Astrocyte (in vitro differentiated cells and primary cell): Measurements from ENCODE around the gene KIAA1328. TPM values are rescaled to one million over a fixed set of nuclear protein-coding genes. Genes with fewer than 3 reads are reported as not detected.

Experiments
- DNase-seq: peaks from one replicate; pipeline ENCODE4 v3.0.0-alpha.2; 2010; ENCODE audit warnings: low read depth
- FAIRE-seq: peaks from 2 replicates; lab custom pipeline; 2011; peaks lifted over from hg19 to GRCh38; lab: Jason Lieb, UNC
- H2AFZ ChIP-seq: 2 replicates; pipeline ENCODE4 v1.6.0; 2012; ENCODE audit warnings: low read depth, low read length, inconsistent platforms
- H3K27ac ChIP-seq: 2 replicates; pipeline ENCODE4 v1.5.1; 2011; ENCODE audit warnings: low read depth, low read length, inconsistent platforms
- H3K27me3 ChIP-seq: 2 replicates; pipeline ENCODE4 v1.6.0; 2011; ENCODE audit warnings: low read length, inconsistent platforms; ENCODE audit not compliant: insufficient read depth
- H3K36me3 ChIP-seq: 2 replicates; pipeline ENCODE4 v1.5.1; 2011; ENCODE audit warnings: low read length, inconsistent platforms; ENCODE audit not compliant: insufficient read depth
- H3K4me1 ChIP-seq: 2 replicates; pipeline ENCODE4 v1.5.1; 2011; ENCODE audit warnings: low read length, inconsistent platforms; ENCODE audit not compliant: insufficient read depth
- H3K4me2 ChIP-seq: 2 replicates; pipeline ENCODE4 v1.6.0; 2012; ENCODE audit warnings: low read length, inconsistent platforms
- H3K4me3 ChIP-seq: 2 replicates; pipeline ENCODE4 v1.5.1; 2011; ENCODE audit warnings: low read depth, mild to moderate bottlenecking, low read length, inconsistent platforms; ENCODE audit not compliant: insufficient read depth
- H3K79me2 ChIP-seq: 2 replicates; pipeline ENCODE4 v1.6.0; 2012; ENCODE audit warnings: mild to moderate bottlenecking, low read length, inconsistent platforms; ENCODE audit not compliant: insufficient read depth
- H3K9ac ChIP-seq: 2 replicates; pipeline ENCODE4 v1.6.0; 2012; ENCODE audit warnings: mild to moderate bottlenecking, low read length, inconsistent platforms
- H3K9me3 ChIP-seq: 2 replicates; pipeline ENCODE4 v1.5.1; 2012; ENCODE audit warnings: low read depth, mild to moderate bottlenecking, low read length, inconsistent platforms; ENCODE audit not compliant: insufficient read depth
- H4K20me1 ChIP-seq: 2 replicates; pipeline ENCODE4 v1.6.0; 2012; ENCODE audit warnings: low read length, inconsistent platforms; ENCODE audit not compliant: insufficient read depth
- H3K27ac Mint-ChIP-seq: one replicate; pipeline ENCODE4 v1.8.0; 2021; ENCODE audit warnings: mild to moderate bottlenecking, mixed read lengths; ENCODE audit not compliant: unreplicated experiment
- H3K27me3 Mint-ChIP-seq: one replicate; pipeline ENCODE4 v1.8.0; 2021; ENCODE audit warnings: low read depth, mixed read lengths; ENCODE audit not compliant: unreplicated experiment
- H3K36me3 Mint-ChIP-seq: one replicate; pipeline ENCODE4 v1.8.0; 2021; ENCODE audit warnings: low read depth, mixed read lengths; ENCODE audit not compliant: unreplicated experiment
- H3K4me1 Mint-ChIP-seq: one replicate; pipeline ENCODE4 v1.8.0; 2021; ENCODE audit warnings: low read depth, mixed read lengths; ENCODE audit not compliant: unreplicated experiment
- H3K4me3 Mint-ChIP-seq: one replicate; pipeline ENCODE4 v1.8.0; 2021; ENCODE audit warnings: mild to moderate bottlenecking, moderate library complexity, mixed read lengths; ENCODE audit not compliant: unreplicated experiment
- H3K9me3 Mint-ChIP-seq: one replicate; pipeline ENCODE4 v1.8.0; 2021; ENCODE audit warnings: mild to moderate bottlenecking, mixed read lengths; ENCODE audit not compliant: unreplicated experiment
- CTCF ChIP-seq: IDR thresholded peaks from 2 replicates; pipeline ENCODE4 v1.5.1; 2011; ENCODE audit warnings: low read depth, mild to moderate bottlenecking, inconsistent platforms, low read length, moderate library complexity; ENCODE audit not compliant: insufficient read depth
- EZH2 ChIP-seq: IDR thresholded peaks from 2 replicates; pipeline ENCODE4 v1.6.1; 2012; ENCODE audit warnings: mild to moderate bottlenecking, low read length, inconsistent platforms; ENCODE audit not compliant: insufficient read depth
- total RNA-seq: library from RNA; stranded (reverse); gene quantifications from 2 replicates; pipeline ENCODE4 v1.2.1, GENCODE V29; 2021

The KIAA1328 gene
- total RNA-seq, 1 donor from 2014 or later: 3.7 TPM

- TF ChIP-seq CTCF: no peak
- no peak for TF ChIP-seq EZH2
- H3K4me1 Mint-ChIP-seq: peaks cover 9% of the 10 kb centered on the region
- Histone ChIP-seq H3K9me3 (no peaks in the 10 kb centered on the region), H3K4me3 (no peak overlapping the region), H3K9ac (no peak overlapping the region), H4K20me1 (no peaks in the 10 kb centered on the region), H3K4me1 (no peaks in the 10 kb centered on the region), H3K4me2 (no peak overlapping the region), H3K79me2 (peaks cover 22% of the 10 kb centered on the region), H2AFZ (no peak overlapping the region), H3K27me3 (no peaks in the 10 kb centered on the region), H3K27ac (no peak overlapping the region), H3K36me3 (peaks cover 6% of the 10 kb centered on the region)
- DNase-seq: no peak
- H3K9me3 Mint-ChIP-seq: no peaks in the 10 kb centered on the region
- no peak overlapping the region for H3K4me3 Mint-ChIP-seq
- no peaks in the 10 kb centered on the region for H3K27me3 Mint-ChIP-seq
- peak overlapping the region; percentile 63 for H3K27ac Mint-ChIP-seq
- H3K36me3 Mint-ChIP-seq: peaks cover 29% of the 10 kb centered on the region
- FAIRE-seq: no peak
Observed at GRCh38 chr18:36821681-36822080, 7.2 kb upstream of the KIAA1328 start.

GRCh38 chr18:36825526-36825925 is 3.4 kb upstream of the KIAA1328 start:
- Mint-ChIP-seq H3K27me3 (no peaks in the 10 kb centered on the region), H3K9me3 (no peaks in the 10 kb centered on the region), H3K4me3 (no peak overlapping the region), H3K36me3 (peaks cover 7% of the 10 kb centered on the region), H3K27ac (no peak overlapping the region), H3K4me1 (peaks cover 7% of the 10 kb centered on the region)
- no peak overlapping the region for H2AFZ ChIP-seq
- no peak overlapping the region for H3K27ac ChIP-seq
- H4K20me1 ChIP-seq: peaks cover 7% of the 10 kb centered on the region
- no peak overlapping the region for H3K9ac ChIP-seq
- H3K79me2 ChIP-seq: peaks cover 41% of the 10 kb centered on the region
- H3K9me3 ChIP-seq: no peaks in the 10 kb centered on the region
- H3K4me2 ChIP-seq: no peak overlapping the region
- H3K27me3 ChIP-seq: no peaks in the 10 kb centered on the region
- DNase-seq: no peak
- no peaks in the 10 kb centered on the region for H3K36me3 ChIP-seq
- no peak for FAIRE-seq
- H3K4me1 ChIP-seq: peaks cover 15% of the 10 kb centered on the region
- H3K4me3 ChIP-seq: no peak overlapping the region
- TF ChIP-seq EZH2 (no peak), CTCF (no peak)

- Mint-ChIP-seq H3K27me3 (no peaks in the 10 kb centered on the region), H3K36me3 (peaks cover 6% of the 10 kb centered on the region), H3K9me3 (no peaks in the 10 kb centered on the region), H3K27ac (no peak overlapping the region), H3K4me1 (peaks cover 7% of the 10 kb centered on the region), H3K4me3 (no peak overlapping the region)
- no peak overlapping the region for H3K9ac ChIP-seq
- no peaks in the 10 kb centered on the region for H3K36me3 ChIP-seq
- H3K4me2 ChIP-seq: no peak overlapping the region
- DNase-seq (no peak), FAIRE-seq (no peak)
- no peak overlapping the region for H3K4me3 ChIP-seq
- peaks cover 17% of the 10 kb centered on the region for H3K4me1 ChIP-seq
- H3K9me3 ChIP-seq: no peaks in the 10 kb centered on the region
- H3K27me3 ChIP-seq: no peaks in the 10 kb centered on the region
- H3K27ac ChIP-seq: no peak overlapping the region
- no peak overlapping the region for H2AFZ ChIP-seq
- peaks cover 7% of the 10 kb centered on the region for H4K20me1 ChIP-seq
- H3K79me2 ChIP-seq: peaks cover 41% of the 10 kb centered on the region
- no peak for TF ChIP-seq EZH2
- TF ChIP-seq CTCF: no peak
Observed at GRCh38 chr18:36826556-36826955, 2.4 kb upstream of the KIAA1328 start.
